WTC11 (cell line): ENCODE measurements around the gene TRIM45.

Source experiments
- ESRRA ChIP-seq: sonication (generic); formaldehyde crosslinking; IDR thresholded peaks from 2 replicates; pipeline ENCODE4 v1.8.1; 2022; ENCODE audit warnings: mild to moderate bottlenecking, missing genetic modification reagents, borderline replicate concordance
- FOXJ3 ChIP-seq: sonication (generic); formaldehyde crosslinking; IDR thresholded peaks from 2 replicates; pipeline ENCODE4 v1.9.0; 2021; ENCODE audit warnings: missing genetic modification reagents, mild to moderate bottlenecking, borderline replicate concordance
- GTF2I ChIP-seq: fragments of 250-450 bp; sonication (Bioruptor Pico); conservative IDR thresholded peaks from 2 replicates; pipeline ENCODE4 v1.4.0; 2021; ENCODE audit warnings: mild to moderate bottlenecking
- KAT7 ChIP-seq: sonication (generic); formaldehyde crosslinking; IDR thresholded peaks from 2 replicates; pipeline ENCODE4 v1.8.1; 2023; ENCODE audit warnings: missing genetic modification reagents, mild to moderate bottlenecking, borderline replicate concordance
- NFYB ChIP-seq: sonication (generic); formaldehyde crosslinking; conservative IDR thresholded peaks from 2 replicates; pipeline ENCODE4 v1.8.0; 2022; ENCODE audit warnings: low read depth, missing genetic modification reagents
- ZNF232 ChIP-seq: sonication (generic); formaldehyde crosslinking; IDR thresholded peaks from 2 replicates; pipeline ENCODE4 v1.8.0; 2022; ENCODE audit warnings: mild to moderate bottlenecking, missing genetic modification reagents
- ZNF512 ChIP-seq: sonication (generic); formaldehyde crosslinking; IDR thresholded peaks from 2 replicates; pipeline ENCODE4 v1.8.1; 2022; ENCODE audit warnings: missing genetic modification reagents, borderline replicate concordance
- TF ChIP-seq, protein P1 (sequence below): fragments of 200-600 bp; IDR thresholded peaks from 2 replicates; pipeline ENCODE4 v1.8.0; 2022; ENCODE audit warnings: antibody characterized with exemption
- TF ChIP-seq, protein P2 (sequence below): sonication (generic); formaldehyde crosslinking; IDR thresholded peaks from 2 replicates; pipeline ENCODE4 v1.8.1; 2022; ENCODE audit warnings: mild to moderate bottlenecking, moderate library complexity, missing genetic modification reagents
- TF ChIP-seq, protein P3 (sequence below): sonication (generic); formaldehyde crosslinking; IDR thresholded peaks from 2 replicates; pipeline ENCODE4 v1.8.1; 2023; ENCODE audit warnings: mild to moderate bottlenecking, moderate library complexity, missing genetic modification reagents
- TF ChIP-seq, protein P4 (sequence below): sonication (generic); formaldehyde crosslinking; IDR thresholded peaks from 2 replicates; pipeline ENCODE4 v1.8.1; 2023; ENCODE audit warnings: mild to moderate bottlenecking, missing genetic modification reagents

DNA sequence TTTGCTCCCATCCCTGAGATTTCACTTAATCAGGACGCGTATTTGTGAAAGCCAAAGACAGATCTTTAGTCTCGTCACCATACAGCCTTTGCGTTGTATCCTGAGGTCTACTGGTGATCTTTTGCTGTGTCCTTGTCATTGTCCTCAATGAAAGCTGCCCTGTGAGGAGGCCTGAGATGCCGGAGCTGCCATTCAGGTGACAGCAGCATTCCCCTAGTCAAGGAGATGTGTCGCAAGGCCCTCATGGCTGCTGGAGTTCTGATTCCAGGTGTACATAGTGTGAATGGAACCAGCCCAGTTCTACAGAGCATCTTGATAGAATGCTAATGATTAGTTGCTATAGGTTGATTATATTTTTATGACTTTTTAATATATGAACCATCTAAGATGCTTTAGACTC, 37.3 kb downstream of the TRIM45 start:
- TF ChIP-seq GTF2I (CRISPR knock-in tag) (no peak), NFYB (no peak), ZNF512 (CRISPR knock-in tag) (no peak), KAT7 (CRISPR knock-in tag) (no peak), ZNF232 (no peak), ESRRA (CRISPR knock-in tag) (no peak), FOXJ3 (CRISPR knock-in tag) (no peak)
- TF ChIP-seq, protein P1, sequence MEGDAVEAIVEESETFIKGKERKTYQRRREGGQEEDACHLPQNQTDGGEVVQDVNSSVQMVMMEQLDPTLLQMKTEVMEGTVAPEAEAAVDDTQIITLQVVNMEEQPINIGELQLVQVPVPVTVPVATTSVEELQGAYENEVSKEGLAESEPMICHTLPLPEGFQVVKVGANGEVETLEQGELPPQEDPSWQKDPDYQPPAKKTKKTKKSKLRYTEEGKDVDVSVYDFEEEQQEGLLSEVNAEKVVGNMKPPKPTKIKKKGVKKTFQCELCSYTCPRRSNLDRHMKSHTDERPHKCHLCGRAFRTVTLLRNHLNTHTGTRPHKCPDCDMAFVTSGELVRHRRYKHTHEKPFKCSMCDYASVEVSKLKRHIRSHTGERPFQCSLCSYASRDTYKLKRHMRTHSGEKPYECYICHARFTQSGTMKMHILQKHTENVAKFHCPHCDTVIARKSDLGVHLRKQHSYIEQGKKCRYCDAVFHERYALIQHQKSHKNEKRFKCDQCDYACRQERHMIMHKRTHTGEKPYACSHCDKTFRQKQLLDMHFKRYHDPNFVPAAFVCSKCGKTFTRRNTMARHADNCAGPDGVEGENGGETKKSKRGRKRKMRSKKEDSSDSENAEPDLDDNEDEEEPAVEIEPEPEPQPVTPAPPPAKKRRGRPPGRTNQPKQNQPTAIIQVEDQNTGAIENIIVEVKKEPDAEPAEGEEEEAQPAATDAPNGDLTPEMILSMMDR: no peak
- TF ChIP-seq, protein P2, sequence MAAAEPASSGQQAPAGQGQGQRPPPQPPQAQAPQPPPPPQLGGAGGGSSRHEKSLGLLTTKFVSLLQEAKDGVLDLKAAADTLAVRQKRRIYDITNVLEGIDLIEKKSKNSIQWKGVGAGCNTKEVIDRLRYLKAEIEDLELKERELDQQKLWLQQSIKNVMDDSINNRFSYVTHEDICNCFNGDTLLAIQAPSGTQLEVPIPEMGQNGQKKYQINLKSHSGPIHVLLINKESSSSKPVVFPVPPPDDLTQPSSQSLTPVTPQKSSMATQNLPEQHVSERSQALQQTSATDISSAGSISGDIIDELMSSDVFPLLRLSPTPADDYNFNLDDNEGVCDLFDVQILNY (CRISPR knock-in tag): no peak
- TF ChIP-seq, protein P3, sequence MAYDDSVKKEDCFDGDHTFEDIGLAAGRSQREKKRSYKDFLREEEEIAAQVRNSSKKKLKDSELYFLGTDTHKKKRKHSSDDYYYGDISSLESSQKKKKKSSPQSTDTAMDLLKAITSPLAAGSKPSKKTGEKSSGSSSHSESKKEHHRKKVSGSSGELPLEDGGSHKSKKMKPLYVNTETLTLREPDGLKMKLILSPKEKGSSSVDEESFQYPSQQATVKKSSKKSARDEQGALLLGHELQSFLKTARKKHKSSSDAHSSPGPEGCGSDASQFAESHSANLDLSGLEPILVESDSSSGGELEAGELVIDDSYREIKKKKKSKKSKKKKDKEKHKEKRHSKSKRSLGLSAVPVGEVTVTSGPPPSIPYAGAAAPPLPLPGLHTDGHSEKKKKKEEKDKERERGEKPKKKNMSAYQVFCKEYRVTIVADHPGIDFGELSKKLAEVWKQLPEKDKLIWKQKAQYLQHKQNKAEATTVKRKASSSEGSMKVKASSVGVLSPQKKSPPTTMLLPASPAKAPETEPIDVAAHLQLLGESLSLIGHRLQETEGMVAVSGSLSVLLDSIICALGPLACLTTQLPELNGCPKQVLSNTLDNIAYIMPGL: no peak
- TF ChIP-seq, protein P4, sequence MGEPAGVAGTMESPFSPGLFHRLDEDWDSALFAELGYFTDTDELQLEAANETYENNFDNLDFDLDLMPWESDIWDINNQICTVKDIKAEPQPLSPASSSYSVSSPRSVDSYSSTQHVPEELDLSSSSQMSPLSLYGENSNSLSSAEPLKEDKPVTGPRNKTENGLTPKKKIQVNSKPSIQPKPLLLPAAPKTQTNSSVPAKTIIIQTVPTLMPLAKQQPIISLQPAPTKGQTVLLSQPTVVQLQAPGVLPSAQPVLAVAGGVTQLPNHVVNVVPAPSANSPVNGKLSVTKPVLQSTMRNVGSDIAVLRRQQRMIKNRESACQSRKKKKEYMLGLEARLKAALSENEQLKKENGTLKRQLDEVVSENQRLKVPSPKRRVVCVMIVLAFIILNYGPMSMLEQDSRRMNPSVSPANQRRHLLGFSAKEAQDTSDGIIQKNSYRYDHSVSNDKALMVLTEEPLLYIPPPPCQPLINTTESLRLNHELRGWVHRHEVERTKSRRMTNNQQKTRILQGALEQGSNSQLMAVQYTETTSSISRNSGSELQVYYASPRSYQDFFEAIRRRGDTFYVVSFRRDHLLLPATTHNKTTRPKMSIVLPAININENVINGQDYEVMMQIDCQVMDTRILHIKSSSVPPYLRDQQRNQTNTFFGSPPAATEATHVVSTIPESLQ (CRISPR knock-in tag): no peak
